Activated CD8-positive, alpha-beta memory T cell treated with anti-CD3 and anti-CD28 coated beads, Interleukin-2, amount 50 U/mL, for 24 hours (primary cell): ENCODE data around the gene PTTG1IP.
"Not testable (repeated sequence)": the region's sequence is repeated elsewhere in the genome, so short reads cannot be mapped to it uniquely, and the experiment has no call there.

Experiments
- DNase-seq: peaks from one replicate; pipeline ENCODE4 v3.0.0-alpha.2; 2020; ENCODE audit errors: extremely low read depth

PTTG1IP gene

DNA sequence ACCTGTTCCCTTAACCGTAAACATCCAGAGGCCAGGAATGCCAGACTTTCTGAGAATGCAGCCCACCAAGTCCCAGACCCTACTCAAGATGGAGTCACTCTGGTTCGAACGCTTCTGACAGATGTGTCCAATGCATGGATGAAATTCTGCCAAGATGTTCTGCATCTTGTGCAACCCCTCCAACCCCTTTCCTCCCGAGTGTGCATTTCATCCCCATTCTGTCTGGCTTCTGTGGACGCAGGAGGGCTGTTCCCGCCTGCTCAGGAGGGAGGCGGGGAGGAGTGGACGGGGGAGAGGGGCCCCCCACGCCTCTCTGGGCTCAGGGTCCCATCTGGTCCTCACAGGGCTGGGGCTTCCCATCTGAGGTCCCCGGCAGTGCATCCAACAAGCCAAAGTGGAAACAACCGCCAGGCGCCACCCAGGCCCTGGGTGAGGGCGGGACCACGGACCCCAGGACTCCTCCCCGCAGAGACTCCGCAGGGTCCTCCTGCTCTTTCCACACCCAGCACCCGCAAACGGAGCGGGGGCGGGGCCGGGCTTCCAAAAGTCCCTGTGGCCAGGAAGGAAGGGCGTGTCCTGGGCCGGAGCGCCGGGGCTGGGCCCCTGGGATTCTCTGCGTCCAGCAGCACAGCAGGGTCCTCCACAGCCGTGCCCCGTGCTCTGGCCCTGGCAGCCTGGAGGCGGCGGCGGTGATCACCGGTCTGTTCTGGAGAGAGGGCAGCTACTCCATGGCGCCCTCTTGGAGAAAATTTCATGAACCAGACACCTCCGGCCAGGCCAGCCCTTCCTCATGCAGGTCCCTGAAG is 27.9 kb downstream of the PTTG1IP start:
- DNase-seq, result no peak

DNA sequence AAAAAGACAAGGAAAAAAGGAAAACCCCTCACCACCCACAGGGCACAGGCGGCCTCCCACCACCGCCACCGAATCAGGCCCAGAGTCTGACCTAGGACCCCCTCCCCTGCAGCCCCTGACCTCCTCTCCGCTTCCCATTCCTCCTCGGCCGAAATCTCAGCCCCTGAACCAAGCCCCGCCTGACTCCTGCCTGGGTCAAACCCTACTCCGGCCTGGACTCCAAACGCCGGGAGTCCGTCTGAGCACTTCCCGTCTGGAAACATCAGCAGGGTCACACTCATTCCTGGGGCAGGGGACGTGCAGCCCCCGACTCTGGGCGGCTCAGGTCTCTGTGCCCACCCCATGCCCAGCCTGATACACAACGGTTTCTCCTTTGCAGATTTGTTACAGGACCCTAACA is 29.2 kb downstream of the PTTG1IP start:
- DNase-seq, result no peak

DNA sequence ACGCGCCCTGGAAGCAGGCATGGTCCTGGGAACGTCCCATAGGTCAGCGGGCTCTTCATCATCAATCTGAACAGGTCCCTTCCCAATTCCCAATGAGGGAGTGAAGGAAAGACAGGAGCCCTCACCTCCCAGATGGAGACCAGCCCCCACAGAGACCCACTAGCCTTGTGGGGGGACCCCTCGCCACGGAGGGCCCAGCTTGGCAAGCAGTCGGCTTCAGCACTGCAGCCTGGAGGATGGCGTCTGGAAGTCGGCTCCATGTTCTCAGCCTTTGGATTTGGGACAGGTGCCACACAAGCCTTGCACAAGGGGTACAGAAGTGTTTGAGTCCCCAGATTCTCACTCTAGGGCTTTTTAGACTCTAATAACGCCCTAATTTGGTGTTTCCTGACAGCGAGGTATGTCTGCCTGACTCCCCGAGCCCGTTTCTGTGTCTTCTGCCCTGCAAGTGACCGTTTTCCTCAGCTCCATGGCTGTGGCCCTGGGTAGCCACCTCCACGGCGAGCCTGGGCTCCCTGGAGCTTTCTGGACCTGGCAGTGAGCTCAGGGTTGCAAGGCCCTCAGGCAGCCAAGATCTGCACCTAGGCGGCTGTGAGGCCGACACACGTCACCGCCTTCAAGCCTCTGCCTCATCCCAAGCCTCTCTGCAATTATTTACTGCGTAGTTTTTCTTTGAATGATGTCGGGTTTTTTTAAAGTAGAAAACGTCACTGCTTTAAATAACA is 30.6 kb downstream of the PTTG1IP start:
- no peak for DNase-seq

DNA sequence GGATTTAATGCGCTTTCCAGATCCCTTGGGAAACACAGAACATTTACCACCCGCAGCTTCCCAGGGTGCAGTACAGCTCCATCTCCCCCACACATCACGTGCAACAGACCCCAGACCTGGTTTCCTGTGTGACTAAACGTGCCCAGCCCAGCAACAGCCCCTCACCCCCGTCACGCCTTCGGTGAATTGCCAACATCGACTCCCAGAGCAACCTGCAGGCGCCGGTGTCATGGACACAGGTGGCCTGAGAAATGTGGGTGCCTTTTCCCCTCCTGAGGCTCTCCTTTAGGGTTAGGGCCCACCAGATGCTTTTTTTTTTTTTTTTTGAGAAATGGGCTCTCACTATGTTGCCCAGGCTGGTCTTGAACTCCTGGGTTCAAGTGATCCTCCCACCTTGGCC is 31.4 kb downstream of the PTTG1IP start:
- DNase-seq, result no peak

DNA sequence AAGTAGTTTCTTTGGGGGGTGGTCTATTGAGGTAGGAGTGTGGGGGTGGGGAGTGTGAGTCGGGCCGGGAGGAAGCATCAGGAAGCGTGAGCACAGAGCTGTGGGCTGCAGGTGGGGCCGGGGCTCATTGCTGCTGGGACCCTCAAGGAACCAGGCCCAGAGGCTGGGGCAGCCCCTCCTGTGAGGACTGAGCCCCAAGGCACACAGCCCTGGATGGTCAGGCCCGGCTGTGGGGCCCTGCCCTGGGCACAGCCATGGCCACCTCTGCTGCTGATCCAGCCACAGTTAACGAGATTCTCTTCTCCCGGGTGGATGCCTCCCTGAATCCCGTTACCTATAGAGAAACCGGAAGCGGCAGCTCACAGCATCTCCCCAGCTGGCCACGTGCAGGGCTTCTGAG is 32.7 kb downstream of the PTTG1IP start:
- no peak for DNase-seq

DNA sequence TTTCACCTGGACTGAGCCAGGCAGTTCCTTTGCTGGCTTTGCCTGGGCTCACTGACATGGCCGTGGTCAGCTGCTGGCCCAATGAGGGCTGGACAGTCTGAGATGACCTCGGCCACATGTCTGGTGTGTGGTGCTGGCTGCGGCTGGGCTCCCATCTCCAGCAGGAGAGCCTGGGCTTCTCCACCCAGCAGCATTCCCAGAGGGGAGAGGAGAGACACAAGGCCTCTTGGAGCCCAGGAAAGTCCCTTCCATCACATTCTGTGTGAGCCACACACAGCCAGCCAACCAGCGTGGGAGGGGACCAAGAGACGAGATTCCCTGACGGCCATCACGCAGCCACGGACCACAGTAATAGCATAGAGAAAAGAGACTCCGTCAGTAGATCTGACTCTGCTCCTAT is 34.5 kb downstream of the PTTG1IP start:
- DNase-seq, result no peak

DNA sequence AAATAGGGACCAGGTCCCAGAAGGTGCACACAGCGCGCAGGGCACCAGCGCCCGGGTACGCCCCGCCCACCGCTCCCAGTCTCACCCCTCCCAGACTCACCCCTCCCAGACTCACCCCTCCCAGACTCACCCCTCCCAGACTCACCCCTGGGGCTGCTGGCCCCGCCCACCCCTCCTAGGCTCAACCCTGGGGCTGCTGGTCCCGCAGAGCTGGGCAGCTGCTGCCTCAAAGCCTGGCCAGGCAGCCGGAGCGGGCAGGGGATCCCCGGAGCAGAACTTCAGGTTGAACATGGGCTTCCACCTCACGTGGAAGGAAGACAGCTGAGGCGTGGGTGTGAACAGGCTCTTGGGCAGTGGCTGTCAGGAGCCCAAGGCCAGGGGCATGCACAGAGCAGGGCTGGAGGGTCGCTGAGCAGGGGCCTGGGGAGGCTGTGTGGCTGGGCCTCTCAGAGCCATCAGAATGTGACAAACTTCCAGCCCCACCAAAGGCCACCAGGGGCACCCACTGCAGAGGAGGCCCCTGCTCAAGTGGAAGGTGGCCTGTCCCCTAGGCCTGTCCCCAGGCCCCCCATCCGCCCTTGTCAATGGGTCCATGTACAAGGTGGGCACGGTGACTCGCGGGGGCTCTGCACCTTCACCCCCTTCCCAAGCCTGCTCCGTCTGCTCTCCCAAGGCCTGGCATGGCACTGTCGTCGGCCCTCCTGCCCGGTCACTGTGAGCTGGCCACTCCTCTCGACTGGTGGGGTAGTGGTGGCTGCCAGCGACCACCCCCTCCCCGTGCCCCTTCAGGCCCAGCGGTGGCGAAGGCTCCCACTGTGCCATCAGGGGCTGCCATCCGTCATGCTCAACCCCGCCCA is 35.2 kb downstream of the PTTG1IP start:
- DNase-seq, result no peak

DNA sequence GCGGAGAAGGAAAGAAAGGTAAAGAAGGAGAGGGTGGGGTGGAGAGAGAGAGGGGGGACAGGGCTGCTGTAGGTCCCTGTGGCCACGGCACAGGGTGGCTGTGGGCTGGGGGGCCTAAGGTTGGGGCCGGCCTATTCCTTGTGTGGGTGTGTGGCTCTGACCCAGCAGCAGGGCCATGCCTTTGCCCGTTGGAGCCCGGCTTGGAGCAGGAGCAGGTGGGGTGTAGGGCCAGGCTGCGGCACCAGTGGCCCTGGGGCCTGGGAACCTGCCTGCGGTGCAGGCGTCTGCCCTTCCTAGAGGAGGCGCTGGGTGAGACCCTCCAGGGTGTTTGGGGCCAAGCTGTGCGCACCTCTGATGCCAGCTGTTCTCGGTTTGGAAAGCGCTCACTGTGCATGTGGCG is 36.0 kb downstream of the PTTG1IP start:
- no peak for DNase-seq

DNA sequence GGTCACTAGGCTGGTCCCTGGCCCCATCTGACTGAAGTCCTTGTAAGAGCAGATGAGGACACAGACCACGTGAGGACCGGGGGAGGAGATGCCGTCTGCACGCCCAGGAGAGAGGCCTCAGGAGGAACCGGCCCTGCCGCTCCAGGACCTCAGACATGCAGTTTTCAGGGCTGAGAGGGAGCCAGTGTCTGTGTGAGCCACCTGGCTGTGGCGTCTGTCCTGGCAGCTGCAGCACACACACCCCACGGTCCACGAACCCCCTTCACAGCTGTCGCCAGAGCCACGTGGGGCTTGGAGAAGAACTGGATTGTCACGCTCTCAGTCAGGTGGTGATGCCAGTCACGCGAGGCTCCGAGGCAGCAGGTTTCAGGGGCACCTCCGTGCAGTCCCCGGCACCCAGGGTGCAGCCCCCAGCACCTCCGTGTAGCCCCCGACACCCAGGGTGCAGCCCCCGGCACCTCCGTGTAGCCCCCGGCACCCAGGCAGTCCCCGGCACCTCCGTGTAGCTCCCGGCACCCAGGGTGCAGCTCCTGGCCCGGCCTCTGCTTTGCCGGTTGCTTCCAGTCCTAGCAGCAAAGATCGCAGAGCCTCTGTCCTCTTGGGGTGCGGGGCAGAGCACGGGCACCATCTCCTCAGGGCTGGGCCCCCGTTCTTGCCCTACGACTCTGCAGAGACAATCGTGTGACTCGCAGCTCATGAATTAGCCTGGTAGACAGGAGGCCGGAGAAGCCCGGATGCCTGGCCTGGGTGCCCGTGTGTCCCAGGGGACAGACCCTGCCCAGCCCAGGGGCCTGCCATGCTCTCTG is 36.6 kb downstream of the PTTG1IP start:
- no peak for DNase-seq

DNA sequence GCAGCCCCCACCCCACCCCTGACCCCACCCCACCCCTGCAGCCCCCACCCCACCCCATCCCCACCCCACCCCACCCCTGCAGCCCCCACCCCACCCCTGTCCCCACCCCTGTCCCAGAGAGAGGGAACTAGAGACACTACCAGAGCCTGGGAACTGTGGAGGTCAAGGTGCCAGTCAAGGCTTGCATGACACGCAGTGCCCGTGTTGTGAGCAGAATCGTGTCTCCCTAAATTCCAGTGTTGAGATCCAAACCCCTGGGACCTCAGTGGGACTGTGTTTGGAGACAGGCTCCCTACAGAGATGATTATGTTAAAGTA is 37.2 kb downstream of the PTTG1IP start:
- no peak for DNase-seq

DNA sequence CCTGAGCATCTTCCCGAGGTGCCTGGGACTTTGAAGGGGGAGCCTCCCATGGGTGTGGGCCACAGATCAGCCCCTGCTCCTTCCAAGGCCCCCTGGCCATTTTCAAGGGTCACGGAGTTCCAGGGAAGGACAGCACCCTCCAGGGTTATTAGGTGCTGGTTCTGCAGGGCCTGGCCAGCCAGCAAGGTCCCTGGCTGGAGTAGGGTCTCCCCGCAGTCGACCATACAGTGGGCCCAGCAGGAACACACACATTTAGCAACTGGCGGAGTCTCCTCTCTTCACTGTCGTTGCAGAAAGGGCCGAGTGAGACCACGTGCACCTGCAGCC is 37.9 kb downstream of the PTTG1IP start:
- no peak for DNase-seq

DNA sequence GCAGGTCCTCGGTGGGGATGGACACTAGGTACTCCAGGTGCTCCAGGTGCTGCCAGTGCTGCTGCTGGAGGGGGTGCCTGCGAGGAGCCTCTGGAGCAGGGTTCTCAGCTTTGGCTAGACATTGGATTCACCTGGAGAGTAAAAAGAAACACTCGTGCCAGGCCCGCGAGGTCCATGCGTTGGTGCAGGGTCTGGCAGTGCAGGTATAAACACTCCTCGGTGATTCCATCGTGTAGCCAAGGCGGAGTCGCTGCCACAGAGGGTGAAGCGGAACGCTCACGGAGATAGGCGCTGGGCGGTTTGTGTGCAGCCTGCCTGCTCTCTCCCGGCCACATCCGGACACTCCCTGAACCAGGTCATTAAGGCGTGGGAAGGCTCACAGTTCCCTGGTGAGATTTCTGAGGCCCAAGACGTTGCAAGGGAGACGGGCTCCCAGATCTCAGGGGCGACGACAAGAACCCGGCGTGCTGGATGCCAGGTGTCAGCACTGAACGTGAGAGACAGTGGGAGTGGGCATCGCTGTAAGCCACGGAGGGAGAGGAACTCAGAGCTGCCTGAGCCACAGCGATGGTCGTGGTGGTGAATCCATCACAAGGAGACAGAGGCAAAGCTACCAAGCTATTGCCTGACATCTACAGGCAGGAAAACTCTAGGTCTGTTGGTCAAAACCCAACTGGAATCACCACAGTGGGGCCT is 38.4 kb downstream of the PTTG1IP start:
- no peak for DNase-seq

DNA sequence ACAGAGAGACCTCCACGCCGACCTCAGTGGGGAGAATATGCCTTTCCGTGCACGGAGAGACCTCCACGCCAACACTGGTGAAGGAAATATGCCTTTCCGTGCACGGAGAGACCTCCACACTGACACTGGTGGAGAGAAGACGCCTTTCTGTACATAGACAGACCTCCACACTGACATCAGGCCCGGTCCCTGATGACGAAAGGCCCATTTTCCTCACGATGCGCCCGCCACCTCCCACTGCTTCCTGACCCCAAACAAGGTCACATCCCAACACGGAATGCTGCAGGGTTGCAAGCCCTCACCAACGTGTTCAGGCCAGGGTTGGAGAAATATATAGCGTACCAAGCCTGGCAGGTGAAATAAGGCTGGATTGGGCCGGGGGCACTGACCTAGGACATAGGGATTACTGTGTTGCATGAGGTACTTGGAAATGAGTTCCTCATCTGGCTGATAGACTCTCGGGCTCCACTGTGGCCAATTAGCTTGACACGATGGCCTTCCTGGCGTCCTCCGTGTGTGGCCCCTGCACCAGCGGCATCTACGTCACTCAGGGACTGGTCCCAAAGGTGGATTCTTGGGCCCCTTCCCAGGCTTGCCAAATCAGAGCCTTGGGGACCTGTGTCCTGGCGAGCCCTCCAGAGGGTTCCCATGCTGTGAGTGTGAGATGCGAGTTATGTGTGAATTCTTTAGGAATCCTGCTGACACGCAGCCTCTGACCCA is 39.1 kb downstream of the PTTG1IP start:
- no peak for DNase-seq

DNA sequence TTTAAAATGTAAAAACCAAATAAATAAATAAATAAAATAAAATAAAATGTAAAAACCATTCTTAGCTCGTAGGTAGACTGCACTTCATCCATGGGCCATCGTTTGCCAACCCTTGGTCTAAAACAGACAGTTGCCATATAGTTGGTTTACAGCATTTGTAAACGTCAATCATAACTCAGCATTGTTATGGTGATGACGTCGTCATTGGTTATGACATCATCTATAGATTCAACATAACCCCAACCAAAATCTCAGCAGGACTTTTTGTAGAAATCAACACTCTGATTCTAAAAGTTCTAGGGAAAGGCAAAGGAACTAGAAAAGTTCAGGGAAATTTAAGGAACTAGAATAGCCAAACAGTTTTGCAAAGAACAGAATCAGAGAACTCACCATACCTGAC is 39.8 kb downstream of the PTTG1IP start:
- no peak for DNase-seq

DNA sequence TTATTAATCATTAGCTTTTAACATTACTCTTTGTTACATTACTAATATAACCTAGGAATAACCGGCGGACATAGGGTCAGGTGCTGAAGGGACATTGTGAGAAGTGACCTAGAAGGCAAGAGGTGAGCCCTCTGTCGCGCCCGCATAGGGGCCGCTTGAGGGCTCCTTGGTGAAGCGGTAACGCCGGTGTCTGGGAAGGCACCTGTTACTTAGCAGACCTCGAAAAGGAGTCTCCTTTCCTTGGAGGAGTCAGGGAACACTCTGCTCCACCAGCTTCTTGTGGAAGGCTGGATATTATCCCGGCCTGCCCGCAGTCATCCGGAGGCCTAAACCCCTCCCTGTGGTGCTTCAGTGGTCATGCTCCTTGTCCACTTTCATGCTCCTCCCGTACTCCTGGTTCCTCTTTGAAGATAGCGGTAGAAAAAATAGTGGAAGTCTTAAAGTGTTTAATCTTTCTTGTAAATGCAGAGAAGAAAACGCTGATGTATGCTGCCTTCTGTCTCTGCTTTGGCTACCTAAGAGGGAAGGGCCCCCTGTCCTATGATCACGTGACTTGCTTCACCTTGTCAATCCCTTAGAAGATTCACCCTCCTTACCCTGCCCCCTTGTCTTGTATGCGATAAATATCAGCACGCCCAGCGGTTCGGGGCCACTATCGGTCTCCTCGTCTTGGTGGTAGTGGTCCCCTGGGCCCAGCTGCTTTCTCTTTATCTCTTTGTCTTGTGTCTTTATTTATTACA is 40.8 kb downstream of the PTTG1IP start:
- DNase-seq, result not testable (repeated sequence)

DNA sequence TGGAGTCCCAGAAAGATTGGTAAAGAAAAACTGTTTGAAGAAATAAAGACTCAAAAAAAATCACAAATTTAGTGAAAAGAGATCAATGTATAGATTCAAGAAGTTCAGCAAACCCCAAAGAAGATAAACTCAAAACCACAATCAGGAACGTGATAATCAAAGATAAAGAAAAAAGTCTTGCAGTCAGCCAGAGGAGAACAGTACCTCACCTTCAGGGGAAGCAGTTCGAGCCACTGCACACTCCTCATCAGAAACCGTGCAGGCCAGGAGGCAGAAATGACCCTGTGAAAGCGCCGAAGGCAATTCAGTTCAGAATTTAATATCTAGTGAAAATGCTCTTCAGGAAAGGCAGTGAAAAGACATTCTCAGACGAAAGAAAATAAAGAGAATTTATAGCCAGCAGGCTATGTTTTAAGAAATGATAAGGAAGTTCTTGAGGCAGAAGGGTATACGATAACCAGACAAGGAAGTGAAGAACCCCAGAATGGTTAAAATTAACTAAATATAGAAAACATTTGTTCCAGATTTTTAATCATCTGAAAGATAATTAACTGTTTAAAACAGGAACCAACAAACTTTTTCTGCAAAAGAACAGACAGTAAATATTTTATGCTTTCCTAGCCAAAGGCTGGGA is 42.1 kb downstream of the PTTG1IP start:
- no peak for DNase-seq

DNA sequence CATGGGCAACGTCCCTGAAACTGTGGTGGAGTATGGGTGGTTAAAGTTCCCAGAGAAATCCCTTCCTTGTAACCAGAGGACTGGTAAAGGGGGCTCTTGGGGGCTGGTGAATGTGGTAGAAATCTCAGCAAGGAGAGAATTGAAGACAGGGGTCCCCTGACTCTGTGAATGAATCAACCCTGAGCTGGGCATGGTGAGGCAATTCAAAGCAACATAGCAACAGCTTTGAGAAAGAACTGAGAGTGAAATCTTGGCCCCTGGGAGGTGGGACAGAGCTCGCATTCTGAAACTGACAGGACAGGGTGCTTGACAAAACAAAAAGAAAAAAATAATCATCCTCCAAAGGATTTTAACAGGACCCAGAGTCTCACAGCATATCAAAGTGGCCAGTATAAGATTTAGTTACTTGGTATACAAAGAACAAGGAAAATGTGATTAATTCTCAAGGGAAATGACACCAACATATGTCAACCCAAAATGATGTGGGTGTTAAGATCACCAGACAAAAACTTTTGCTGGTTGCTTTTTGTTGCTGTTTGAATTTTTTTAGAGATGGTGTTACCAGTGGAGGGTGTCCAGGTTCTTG is 43.9 kb downstream of the PTTG1IP start:
- no peak for DNase-seq

DNA sequence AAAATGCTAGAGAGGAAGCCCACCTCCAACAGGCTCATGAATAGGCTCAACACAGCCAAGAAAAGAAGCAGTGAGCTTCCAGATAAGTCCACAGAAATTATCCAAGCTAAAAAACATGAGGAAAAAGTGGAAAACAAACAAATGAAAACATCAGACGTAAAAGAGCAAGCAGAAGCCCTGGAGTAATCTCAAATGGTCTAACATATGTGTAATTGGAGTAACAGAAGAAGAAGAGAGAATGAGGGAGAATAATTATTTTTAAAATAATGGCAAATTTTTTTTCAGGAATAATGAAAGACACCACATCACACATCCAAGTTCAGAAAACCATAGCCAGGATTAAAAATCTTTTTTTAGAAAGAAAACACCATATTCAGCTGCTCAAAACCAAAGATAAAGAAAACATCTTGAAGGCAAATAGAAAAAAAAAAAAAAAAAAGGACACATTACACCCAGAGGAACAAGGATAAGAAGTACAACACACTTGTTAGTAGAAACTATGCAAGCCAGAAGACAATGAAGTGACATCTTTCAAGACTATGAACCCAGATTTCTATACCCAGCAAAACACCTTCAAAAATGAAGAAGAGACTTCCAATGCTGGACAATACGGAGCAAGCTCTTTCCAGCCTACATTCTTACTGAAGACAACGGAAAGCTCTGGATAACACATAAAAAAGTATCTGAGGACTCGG is 45.0 kb downstream of the PTTG1IP start:
- DNase-seq, result no peak
